Hair follicle dermal papilla cell (primary cell): Measurements from ENCODE around the gene MAPK10. TPM values are rescaled to one million over a fixed set of nuclear protein-coding genes. Genes with fewer than 3 reads are reported as not detected.

Experiments used
- small RNA-seq: library from RNA; depleted of rRNA; stranded (forward); fragments of <200 nt; gene quantifications from one replicate; pipeline ENCODE3, GENCODE V24; 2012
- total RNA-seq: library from RNA; depleted of rRNA; stranded (reverse); fragments of >200 nt; gene quantifications from 2 replicates; pipeline ENCODE4 v1.2.3, GENCODE V29; 2012

MAPK10 gene
- total RNA-seq, result 6.3 and 10.9 TPM in 2 replicates

GRCh38 chr4:86359944-86360478 is at the start of gene MAPK10:
TSS of gene MAPK10 (minus strand) at chr4:86360053.

Small RNAs within 50 kb of the gene (small RNA-seq; reads per million reads assigned to genes)
- not detected for gene RN7SKP96

Other genes starting within 250 kb of the MAPK10 start
- 133 and 200 TPM in 2 replicates for gene PTPN13, start 234.3 kb upstream of the MAPK10 start, total RNA-seq